Cardiac muscle cell (in vitro differentiated cells and primary cell): ENCODE measurements around the gene NCDN. TPM values are rescaled to one million over a fixed set of nuclear protein-coding genes. Genes with fewer than 3 reads are reported as not detected.
A peak's percentile ranks its signal among the peaks of the same experiment; 100 is the strongest.

ENCODE experiments used
- DNase-seq, 2 donors: peaks; one replicate each; pipeline versions ENCODE4 v3.0.0 to v3.0.0-alpha.2; 2010 to 2017; ENCODE audit warnings: low read depth in 1 of 2, low spot score in 1 of 2
- H3K27ac ChIP-seq: fragments of 200-600 bp; sonication (generic); 2 replicates; pipeline ENCODE4 v1.5.1; 2016
- H3K27me3 ChIP-seq: fragments of 200-600 bp; sonication (generic); 2 replicates; pipeline ENCODE4 v1.6.0; 2016; ENCODE audit warnings: control low read depth
- H3K36me3 ChIP-seq: fragments of 200-600 bp; sonication (generic); 2 replicates; pipeline ENCODE4 v1.5.1; 2016; ENCODE audit warnings: control low read depth
- H3K4me1 ChIP-seq: fragments of 200-600 bp; sonication (generic); 2 replicates; pipeline ENCODE4 v1.8.1; 2017; ENCODE audit warnings: low read depth, mild to moderate bottlenecking, mixed run types
- H3K4me3 ChIP-seq: fragments of 200-600 bp; sonication (generic); 2 replicates; pipeline ENCODE4 v1.5.1; 2016; ENCODE audit warnings: mild to moderate bottlenecking
- H3K9me3 ChIP-seq: fragments of 200-600 bp; sonication (generic); 2 replicates; pipeline ENCODE4 v1.5.1; 2017; ENCODE audit warnings: low read depth, mild to moderate bottlenecking, control low read depth
- polyA plus RNA-seq: library from polyadenylated mRNA; unstranded; fragments of >200 nt; fragmentation: Nextera tagmentation; extraction: Ambion mirVana; gene quantifications from 2 replicates; pipeline ENCODE4 v1.2.1, GENCODE V29; 2016
- total RNA-seq: library from RNA; depleted of rRNA; stranded (reverse); fragments of >200 nt; gene quantifications from 2 replicates; pipeline ENCODE4 v1.2.3, GENCODE V29; 2016
- TF ChIP-seq, protein P1 (sequence below): IDR thresholded peaks from 2 replicates; pipeline ENCODE4 v1.5.1; 2012; ENCODE audit warnings: low read depth, mild to moderate bottlenecking, low read length

The NCDN gene
- total and polyA plus RNA-seq, 2 experiments from 2014 or later: 43.9 to 46.2 TPM

DNA sequence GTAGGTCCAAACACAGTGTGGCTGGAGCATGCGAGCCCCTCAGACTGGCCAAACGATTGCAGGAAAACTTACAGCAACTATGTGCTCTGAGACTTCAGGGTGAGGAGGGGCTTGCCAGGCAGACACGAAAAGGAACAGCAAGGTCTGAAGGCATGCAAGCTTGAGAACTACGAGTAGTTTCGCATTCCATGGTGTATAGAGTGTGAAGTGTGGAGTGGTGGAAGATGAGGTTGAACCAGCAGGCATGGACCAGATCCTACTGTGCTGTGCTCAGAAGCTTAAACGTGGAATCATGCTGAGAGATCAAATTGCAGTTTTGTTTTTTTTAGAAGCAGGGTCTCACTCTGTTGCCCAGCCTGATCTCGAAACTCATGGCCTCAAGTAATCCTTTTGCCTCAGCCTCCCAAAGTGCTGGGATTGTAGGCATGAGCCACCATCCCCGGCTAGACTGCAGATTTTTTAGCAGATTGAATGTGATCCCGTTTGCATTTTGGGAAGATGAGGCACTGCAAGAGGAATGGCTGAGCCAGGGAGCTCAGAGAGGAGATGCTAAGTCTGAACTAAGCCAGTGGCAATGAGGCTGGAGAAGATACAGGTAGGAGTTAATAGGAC, 10.5 kb downstream of the NCDN start:
- DNase-seq: peak in 1 of 2 donors; percentile 17
- H3K27me3 ChIP-seq: peaks cover 43% of the 10 kb centered on the region
- H3K9me3 ChIP-seq: no peaks in the 10 kb centered on the region
- no peaks in the 10 kb centered on the region for H3K4me1 ChIP-seq
- no peak overlapping the region for H3K4me3 ChIP-seq
- H3K36me3 ChIP-seq: no peaks in the 10 kb centered on the region
- H3K27ac ChIP-seq: no peak overlapping the region
- TF ChIP-seq, protein P1, sequence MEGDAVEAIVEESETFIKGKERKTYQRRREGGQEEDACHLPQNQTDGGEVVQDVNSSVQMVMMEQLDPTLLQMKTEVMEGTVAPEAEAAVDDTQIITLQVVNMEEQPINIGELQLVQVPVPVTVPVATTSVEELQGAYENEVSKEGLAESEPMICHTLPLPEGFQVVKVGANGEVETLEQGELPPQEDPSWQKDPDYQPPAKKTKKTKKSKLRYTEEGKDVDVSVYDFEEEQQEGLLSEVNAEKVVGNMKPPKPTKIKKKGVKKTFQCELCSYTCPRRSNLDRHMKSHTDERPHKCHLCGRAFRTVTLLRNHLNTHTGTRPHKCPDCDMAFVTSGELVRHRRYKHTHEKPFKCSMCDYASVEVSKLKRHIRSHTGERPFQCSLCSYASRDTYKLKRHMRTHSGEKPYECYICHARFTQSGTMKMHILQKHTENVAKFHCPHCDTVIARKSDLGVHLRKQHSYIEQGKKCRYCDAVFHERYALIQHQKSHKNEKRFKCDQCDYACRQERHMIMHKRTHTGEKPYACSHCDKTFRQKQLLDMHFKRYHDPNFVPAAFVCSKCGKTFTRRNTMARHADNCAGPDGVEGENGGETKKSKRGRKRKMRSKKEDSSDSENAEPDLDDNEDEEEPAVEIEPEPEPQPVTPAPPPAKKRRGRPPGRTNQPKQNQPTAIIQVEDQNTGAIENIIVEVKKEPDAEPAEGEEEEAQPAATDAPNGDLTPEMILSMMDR: no peak

GRCh38 chr1:35568975-35569395, 11.4 kb downstream of the NCDN start:
- DNase-seq: peak; percentile 74 to 81
- TF ChIP-seq, protein P1: peak; percentile 90
- Histone ChIP-seq H3K36me3 (no peaks in the 10 kb centered on the region), H3K4me3 (no peak overlapping the region), H3K4me1 (no peaks in the 10 kb centered on the region), H3K27me3 (peaks cover 52% of the 10 kb centered on the region), H3K9me3 (no peaks in the 10 kb centered on the region), H3K27ac (no peak overlapping the region)

- no peak for DNase-seq
- H3K9me3 ChIP-seq: no peaks in the 10 kb centered on the region
- no peaks in the 10 kb centered on the region for H3K36me3 ChIP-seq
- no peak overlapping the region for H3K4me3 ChIP-seq
- H3K27me3 ChIP-seq: peaks cover 62% of the 10 kb centered on the region
- no peak overlapping the region for H3K27ac ChIP-seq
- TF ChIP-seq, protein P1: no peak
- H3K4me1 ChIP-seq: no peaks in the 10 kb centered on the region
Measured at GRCh38 chr1:35569936-35570335, 12.3 kb downstream of the NCDN start.

DNA sequence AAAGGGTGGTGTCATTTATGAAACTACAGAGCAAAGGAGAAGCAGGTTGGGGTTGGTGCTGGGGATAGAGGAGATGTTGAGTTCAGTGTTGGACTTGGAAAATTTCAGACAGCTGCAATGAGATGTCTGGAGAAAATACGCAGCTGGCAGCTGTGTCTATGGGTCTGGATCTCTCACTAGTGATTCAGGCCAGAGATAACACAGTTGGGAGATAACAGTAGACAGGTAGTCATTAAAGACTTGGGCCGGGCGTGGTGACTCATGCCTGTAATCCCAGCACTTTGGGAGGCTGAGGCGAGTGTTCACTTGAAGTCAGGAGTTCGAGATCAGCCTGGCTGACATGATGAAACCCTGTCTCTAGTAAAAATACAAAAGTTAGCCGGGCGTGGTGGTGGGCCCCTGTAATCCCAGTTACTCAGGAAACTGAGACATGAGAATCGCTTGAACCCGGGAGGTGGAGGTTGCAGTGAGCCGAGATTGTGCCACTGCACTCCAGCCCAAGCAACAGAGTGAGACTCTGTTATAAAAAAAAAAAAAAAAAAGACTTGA, 13.1 kb downstream of the NCDN start:
- H3K27me3 ChIP-seq: peaks cover 69% of the 10 kb centered on the region

GRCh38 chr1:35571263-35571662, 13.7 kb downstream of the NCDN start:
- H3K27ac ChIP-seq: no peak overlapping the region
- no peaks in the 10 kb centered on the region for H3K9me3 ChIP-seq
- TF ChIP-seq, protein P1: no peak
- no peak overlapping the region for H3K4me3 ChIP-seq
- H3K27me3 ChIP-seq: peaks cover 75% of the 10 kb centered on the region
- DNase-seq: no peak
- no peaks in the 10 kb centered on the region for H3K36me3 ChIP-seq
- no peaks in the 10 kb centered on the region for H3K4me1 ChIP-seq

More for the DNA sequence above, 13.1 kb downstream of the NCDN start:
- Histone ChIP-seq H3K4me1 (no peaks in the 10 kb centered on the region), H3K36me3 (no peaks in the 10 kb centered on the region), H3K9me3 (no peaks in the 10 kb centered on the region), H3K4me3 (no peak overlapping the region), H3K27ac (no peak overlapping the region)
- no peak for DNase-seq
- TF ChIP-seq, protein P1: no peak
